Measurements from ENCODE around the gene NTHL1.

- no peak for TF ChIP-seq CTCF (conservative IDR thresholded peaks at IDR 0.05; ENCODE audit: low read depth, low read length)
- TF ChIP-seq MAZ (IDR thresholded peaks at IDR 0.05; ENCODE audit: borderline replicate concordance, low read depth, low read length), result no peak
- no peak for TF ChIP-seq RAD21 (IDR thresholded peaks at IDR 0.05; ENCODE audit: low read length)
- TF ChIP-seq RFX5 (IDR thresholded peaks at IDR 0.05; ENCODE audit: low read depth, low read length), result no peak
- no peak for TF ChIP-seq ELK1 (IDR thresholded peaks at IDR 0.05; ENCODE audit: borderline replicate concordance, low read depth, low read length)
- TF ChIP-seq NFE2L2 (IDR thresholded peaks at IDR 0.05; ENCODE audit: low read depth, low read length), result no peak
These were observed 16.8 kb upstream of the NTHL1 start for GRCh38 chr16:2064368-2064945.
